ENCODE measurements around the gene KRTAP10-4.
"Not testable (repeated sequence)": the region's sequence is repeated elsewhere in the genome, so short reads cannot be mapped to it uniquely, and the experiment has no call there.

The KRTAP10-4 gene

GRCh38 chr21:44601596-44602462, 28.3 kb downstream of the KRTAP10-4 start:
- DNase-seq, result no peak

- DNase-seq, result no peak
These were observed 28.9 kb downstream of the KRTAP10-4 start for GRCh38 chr21:44602463-44602850.

- no peak for DNase-seq
These were observed 29.8 kb downstream of the KRTAP10-4 start for GRCh38 chr21:44603109-44603875.

GRCh38 chr21:44603911-44604310, 30.4 kb downstream of the KRTAP10-4 start:
- DNase-seq, result no peak

GRCh38 chr21:44606495-44606894, 33.0 kb downstream of the KRTAP10-4 start:
- no peak for DNase-seq

GRCh38 chr21:44609193-44609592, 35.7 kb downstream of the KRTAP10-4 start:
- DNase-seq, result no peak

GRCh38 chr21:44610157-44610843, 36.8 kb downstream of the KRTAP10-4 start:
- not testable (repeated sequence) for DNase-seq

- no peak for DNase-seq
These were observed 38.0 kb downstream of the KRTAP10-4 start for GRCh38 chr21:44611551-44611950.

GRCh38 chr21:44612029-44612486, 38.5 kb downstream of the KRTAP10-4 start, which contains the start of gene KRTAP10-8:
TSS of gene KRTAP10-8 (plus strand) at chr21:44612079. CDS start at chr21:44612101, 22 bp downstream.
- no peak for DNase-seq

GRCh38 chr21:44612669-44613229, 39.2 kb downstream of the KRTAP10-4 start:
- DNase-seq, result no peak

- no peak for DNase-seq
These were observed 40.0 kb downstream of the KRTAP10-4 start for GRCh38 chr21:44613386-44614155.

GRCh38 chr21:44614161-44614631, 40.7 kb downstream of the KRTAP10-4 start:
- no peak for DNase-seq

GRCh38 chr21:44614961-44615391, 41.4 kb downstream of the KRTAP10-4 start:
- DNase-seq, result no peak

GRCh38 chr21:44615466-44615865, 41.9 kb downstream of the KRTAP10-4 start:
- no peak for DNase-seq

GRCh38 chr21:44615911-44616590, 42.5 kb downstream of the KRTAP10-4 start:
- no peak for DNase-seq

- no peak for DNase-seq
These were observed 43.0 kb downstream of the KRTAP10-4 start for GRCh38 chr21:44616591-44616926.

GRCh38 chr21:44617071-44617501, 43.6 kb downstream of the KRTAP10-4 start:
- DNase-seq, result no peak

- no peak for DNase-seq
These were observed 45.0 kb downstream of the KRTAP10-4 start for GRCh38 chr21:44618504-44618903.

- peak; percentile 45 for DNase-seq
These were observed 45.4 kb downstream of the KRTAP10-4 start for GRCh38 chr21:44618909-44619308.

- no peak for DNase-seq
These were observed 46.4 kb downstream of the KRTAP10-4 start for GRCh38 chr21:44619886-44620285.

- DNase-seq, result no peak
These were observed 50.0 kb downstream of the KRTAP10-4 start for GRCh38 chr21:44623575-44623974.
